D721Med (cell line): ENCODE data around the gene PEX16.

Experiments used
- DNase-seq: peaks from one replicate; pipeline ENCODE4 v3.0.0; 2011; ENCODE audit warnings: low spot score; ENCODE audit not compliant: insufficient read length
- FAIRE-seq: peaks from 2 replicates; lab custom pipeline; 2011; peaks lifted over from hg19 to GRCh38; lab: Jason Lieb, UNC
- TF ChIP-seq, protein P1 (sequence below): IDR thresholded peaks from 2 replicates; pipeline ENCODE4 v1.5.1; 2012; ENCODE audit warnings: mild to moderate bottlenecking, control low read depth; ENCODE audit not compliant: insufficient read depth; ENCODE audit errors: missing control alignments

PEX16 gene

DNA sequence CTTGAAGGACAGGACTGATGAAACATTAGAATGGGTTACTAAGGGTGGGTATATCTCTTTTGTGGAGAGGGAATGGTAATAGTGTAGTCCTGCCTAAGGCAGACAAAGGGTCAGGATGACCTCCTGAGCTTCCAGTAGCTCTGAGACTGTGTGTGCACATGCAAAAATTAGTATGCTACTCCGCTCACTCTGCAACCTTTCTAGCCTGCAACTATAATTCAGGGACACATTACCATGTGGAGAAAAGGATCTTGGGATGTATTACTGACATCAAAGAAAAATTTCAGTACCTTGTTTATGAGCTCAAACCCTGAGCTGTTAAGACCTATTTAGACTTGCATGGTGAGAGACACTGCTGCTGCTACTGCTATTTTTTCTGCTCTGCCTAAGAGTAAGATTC lies 30.2 kb upstream of the PEX16 start:
- DNase-seq (no peak), FAIRE-seq (no peak)
- TF ChIP-seq, protein P1, sequence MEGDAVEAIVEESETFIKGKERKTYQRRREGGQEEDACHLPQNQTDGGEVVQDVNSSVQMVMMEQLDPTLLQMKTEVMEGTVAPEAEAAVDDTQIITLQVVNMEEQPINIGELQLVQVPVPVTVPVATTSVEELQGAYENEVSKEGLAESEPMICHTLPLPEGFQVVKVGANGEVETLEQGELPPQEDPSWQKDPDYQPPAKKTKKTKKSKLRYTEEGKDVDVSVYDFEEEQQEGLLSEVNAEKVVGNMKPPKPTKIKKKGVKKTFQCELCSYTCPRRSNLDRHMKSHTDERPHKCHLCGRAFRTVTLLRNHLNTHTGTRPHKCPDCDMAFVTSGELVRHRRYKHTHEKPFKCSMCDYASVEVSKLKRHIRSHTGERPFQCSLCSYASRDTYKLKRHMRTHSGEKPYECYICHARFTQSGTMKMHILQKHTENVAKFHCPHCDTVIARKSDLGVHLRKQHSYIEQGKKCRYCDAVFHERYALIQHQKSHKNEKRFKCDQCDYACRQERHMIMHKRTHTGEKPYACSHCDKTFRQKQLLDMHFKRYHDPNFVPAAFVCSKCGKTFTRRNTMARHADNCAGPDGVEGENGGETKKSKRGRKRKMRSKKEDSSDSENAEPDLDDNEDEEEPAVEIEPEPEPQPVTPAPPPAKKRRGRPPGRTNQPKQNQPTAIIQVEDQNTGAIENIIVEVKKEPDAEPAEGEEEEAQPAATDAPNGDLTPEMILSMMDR = no peak

DNA sequence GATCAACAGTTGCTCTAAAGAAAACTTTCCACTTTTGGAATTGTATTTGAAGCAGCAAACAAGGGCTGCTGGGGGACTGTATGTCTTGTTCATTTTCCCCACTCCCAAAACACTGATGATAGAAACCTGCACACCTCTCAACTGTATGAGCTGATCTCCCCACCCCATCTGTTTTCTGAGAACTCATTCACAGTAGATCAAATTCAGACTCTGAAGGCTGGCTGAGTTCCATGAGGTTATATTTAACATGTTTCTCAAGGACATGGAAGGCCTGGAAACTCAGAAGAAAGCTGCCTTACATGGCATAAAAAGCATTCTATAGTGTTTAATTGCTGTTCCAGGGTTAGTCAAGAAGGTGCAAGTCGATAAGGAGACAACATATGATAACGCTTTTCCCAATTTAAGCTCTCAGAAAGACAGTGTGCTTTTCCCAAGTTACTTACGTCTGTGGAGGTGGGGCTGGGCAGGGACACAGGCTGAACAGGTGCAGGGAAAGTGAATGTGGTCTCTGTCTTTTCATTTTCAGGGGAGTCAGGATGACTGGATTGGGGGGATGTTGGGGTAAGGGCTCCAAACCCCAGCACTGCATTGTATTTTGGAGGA lies 27.8 kb upstream of the PEX16 start:
- TF ChIP-seq, protein P1 = no peak
- no peak for FAIRE-seq

DNA sequence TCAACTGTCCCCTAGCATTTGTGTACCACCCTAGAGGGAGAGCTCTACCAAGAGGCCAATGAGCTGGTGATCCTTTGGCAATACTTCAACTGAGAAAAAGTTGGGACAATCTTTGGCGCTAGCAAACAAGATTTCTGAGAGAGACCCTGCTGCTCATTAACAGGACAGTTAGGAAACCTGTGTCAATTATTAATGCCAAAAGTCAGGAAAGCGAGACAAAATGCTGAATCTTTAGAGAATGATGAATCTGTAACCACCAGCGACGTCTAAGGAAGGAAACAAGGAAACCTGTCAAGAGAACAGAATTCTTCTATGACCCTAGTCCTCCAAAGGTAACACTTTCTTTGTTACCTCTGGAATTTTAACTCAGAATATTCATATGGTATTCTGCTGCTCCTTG lies 24.7 kb upstream of the PEX16 start:
- DNase-seq (no peak), FAIRE-seq (no peak)
- TF ChIP-seq, protein P1 = no peak

More for the DNA sequence above, 27.8 kb upstream of the PEX16 start:
- DNase-seq = no peak

DNA sequence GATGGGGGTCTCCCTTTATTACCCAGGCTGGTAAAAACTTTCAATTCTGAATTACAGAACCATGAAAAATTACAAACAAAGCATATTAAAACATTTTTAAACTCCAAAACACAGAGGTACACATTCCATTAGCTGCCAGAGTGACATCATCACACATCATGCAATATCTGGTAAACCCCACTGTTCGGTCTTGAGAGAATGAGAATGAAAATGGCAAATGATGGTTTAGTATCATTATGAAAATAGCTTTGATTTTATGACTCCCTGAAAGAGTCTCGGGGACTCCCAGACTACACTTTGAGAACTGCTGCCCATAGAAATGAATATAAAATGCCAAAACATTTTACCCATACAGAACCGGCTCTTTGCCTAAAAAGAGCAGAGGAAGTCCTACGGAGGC lies 23.6 kb upstream of the PEX16 start:
- TF ChIP-seq, protein P1 = no peak
- DNase-seq (no peak), FAIRE-seq (no peak)

DNA sequence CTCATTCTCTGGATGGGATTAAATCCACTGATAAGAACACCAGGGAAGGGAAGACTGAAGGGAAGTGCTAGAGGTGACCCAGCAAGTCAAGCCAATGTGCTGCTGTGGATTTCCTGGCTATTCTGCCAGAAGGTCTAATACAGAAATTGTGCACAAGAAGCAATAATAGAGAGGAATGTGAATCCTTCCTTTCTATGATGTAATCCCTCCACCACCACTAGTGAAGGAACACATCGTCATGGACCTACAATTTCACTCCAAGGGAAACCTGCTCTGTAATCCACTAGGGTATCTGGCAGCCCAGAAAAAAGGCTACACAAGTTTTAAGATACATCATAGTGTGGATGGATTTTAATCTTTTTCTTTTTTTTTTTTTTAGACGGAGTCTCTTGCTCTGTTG lies 22.2 kb upstream of the PEX16 start:
- no peak for FAIRE-seq
- TF ChIP-seq, protein P1 = no peak
- DNase-seq = no peak

DNA sequence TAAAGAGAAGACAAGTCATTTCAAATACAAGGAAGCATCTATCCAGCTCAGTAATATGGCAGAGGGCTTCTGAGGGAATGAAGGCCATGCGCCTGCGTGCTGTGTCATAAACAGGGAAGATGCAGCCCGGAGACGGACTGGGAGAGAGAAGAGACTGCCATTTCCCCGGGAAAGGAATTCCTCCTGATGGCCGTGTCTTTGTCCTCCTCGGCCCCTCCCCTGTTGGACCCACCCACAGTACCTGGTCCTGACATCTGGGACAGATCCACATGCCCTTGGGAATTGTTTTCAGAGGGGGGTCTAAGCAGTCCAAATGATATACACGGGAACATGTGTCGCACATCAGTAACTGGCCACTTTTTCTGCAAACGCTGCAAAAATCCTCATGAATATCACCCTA lies 20.2 kb upstream of the PEX16 start:
- FAIRE-seq (no peak), DNase-seq (no peak)
- TF ChIP-seq, protein P1 = no peak

DNA sequence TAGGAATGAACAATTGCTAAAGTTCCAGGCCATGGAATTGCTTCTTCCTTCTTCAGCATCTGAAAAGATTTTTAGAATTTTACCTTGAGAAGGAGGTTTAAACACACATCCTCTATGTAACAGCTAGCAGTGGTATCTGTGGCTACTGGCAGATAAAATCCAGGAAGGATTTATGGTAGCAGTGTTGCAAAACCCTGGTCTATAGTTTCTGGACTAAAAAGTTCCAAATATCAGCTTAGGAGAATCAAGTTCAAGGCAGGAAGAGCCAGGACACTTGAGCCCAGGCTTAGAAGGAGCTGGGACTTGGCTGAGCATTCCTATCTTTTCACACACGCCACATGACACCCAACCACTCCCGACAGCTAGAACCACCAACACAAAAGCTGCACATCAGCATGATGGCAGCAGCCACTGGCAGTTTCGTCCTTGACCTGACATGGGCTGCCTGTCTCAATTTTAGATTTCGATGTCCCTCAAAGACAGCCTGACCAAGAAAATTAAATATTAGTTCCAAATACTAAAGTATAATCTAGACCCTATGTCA lies 18.9 kb upstream of the PEX16 start:
- DNase-seq (no peak), FAIRE-seq (no peak)
- TF ChIP-seq, protein P1 = no peak
